WTC11 (cell line): ENCODE measurements around the gene SP110. TPM values are rescaled to one million over a fixed set of nuclear protein-coding genes. Genes with fewer than 3 reads are reported as not detected.

Experiments used
- ATAC-seq: fragments of 200-7000 bp; cut with Tn5 transposase; 2 replicates; pipeline ENCODE4 v1.10.0; 2021; ENCODE audit warnings: mild to moderate bottlenecking, moderate library complexity
- CTCF ChIA-PET: fragments of 300-600 bp; sonication (Branson Sonifier 250); formaldehyde crosslinking; loops from one replicate; lab custom pipeline; 2021; ENCODE audit warnings: antibody characterized with exemption; lab: Charles Lee
- POLR2A ChIA-PET: fragments of 350-600 bp; sonication (Branson Sonifier 250); formaldehyde crosslinking; loops from one replicate; lab custom pipeline; 2021; ENCODE audit warnings: antibody characterized with exemption; lab: Charles Lee
- DNase-seq: peaks from one replicate; pipeline ENCODE4 v3.0.0; 2021; ENCODE audit warnings: low spot score
- H3K27ac Mint-ChIP-seq: 2 replicates; pipeline ENCODE4 v1.8.0; 2021; ENCODE audit warnings: mixed read lengths
- H3K27me3 Mint-ChIP-seq: 2 replicates; pipeline ENCODE4 v1.8.0; 2021; ENCODE audit warnings: low read depth, mild to moderate bottlenecking, moderate library complexity, mixed read lengths
- H3K36me3 Mint-ChIP-seq: 2 replicates; pipeline ENCODE4 v1.8.0; 2021; ENCODE audit warnings: mixed read lengths
- H3K4me1 Mint-ChIP-seq: 2 replicates; pipeline ENCODE4 v1.8.0; 2022; ENCODE audit warnings: mixed read lengths
- H3K4me3 Mint-ChIP-seq: 2 replicates; pipeline ENCODE4 v1.8.0; 2021; ENCODE audit warnings: mild to moderate bottlenecking, moderate library complexity, mixed read lengths
- H3K9me3 Mint-ChIP-seq: 2 replicates; pipeline ENCODE4 v1.8.0; 2021; ENCODE audit warnings: mixed read lengths
- CBFB ChIP-seq: sonication (generic); formaldehyde crosslinking; IDR thresholded peaks from 2 replicates; pipeline ENCODE4 v1.8.1; 2022; ENCODE audit warnings: mild to moderate bottlenecking, low read depth, missing genetic modification reagents
- CREM ChIP-seq: sonication (generic); formaldehyde crosslinking; IDR thresholded peaks from 2 replicates; pipeline ENCODE4 v1.8.1; 2022; ENCODE audit warnings: mild to moderate bottlenecking, missing genetic modification reagents, moderate library complexity
- ELF4 ChIP-seq: sonication (generic); formaldehyde crosslinking; IDR thresholded peaks from 2 replicates; pipeline ENCODE4 v1.8.1; 2022; ENCODE audit warnings: low read depth, mild to moderate bottlenecking, moderate library complexity, missing genetic modification reagents
- EMX1 ChIP-seq: fragments of 250-450 bp; sonication (Bioruptor Pico); IDR thresholded peaks from 2 replicates; pipeline ENCODE4 v1.8.0; 2021; ENCODE audit warnings: mild to moderate bottlenecking
- ESRRA ChIP-seq: sonication (generic); formaldehyde crosslinking; IDR thresholded peaks from 2 replicates; pipeline ENCODE4 v1.8.1; 2022; ENCODE audit warnings: mild to moderate bottlenecking, missing genetic modification reagents, borderline replicate concordance
- ETV6 ChIP-seq: sonication (generic); formaldehyde crosslinking; IDR thresholded peaks from 2 replicates; pipeline ENCODE4 v1.8.1; 2022; ENCODE audit warnings: mild to moderate bottlenecking, missing genetic modification reagents
- MYBL2 ChIP-seq: sonication (generic); formaldehyde crosslinking; IDR thresholded peaks from 2 replicates; pipeline ENCODE4 v1.8.1; 2023; ENCODE audit warnings: mild to moderate bottlenecking, moderate library complexity, missing genetic modification reagents
- NFYB ChIP-seq: sonication (generic); formaldehyde crosslinking; conservative IDR thresholded peaks from 2 replicates; pipeline ENCODE4 v1.8.0; 2022; ENCODE audit warnings: low read depth, missing genetic modification reagents
- NR3C1 ChIP-seq: sonication (generic); formaldehyde crosslinking; conservative IDR thresholded peaks from 2 replicates; pipeline ENCODE4 v1.8.1; 2023; ENCODE audit warnings: low read depth, mild to moderate bottlenecking, missing genetic modification reagents
- PREB ChIP-seq: sonication (generic); formaldehyde crosslinking; IDR thresholded peaks from 2 replicates; pipeline ENCODE4 v1.8.1; 2022; ENCODE audit warnings: mild to moderate bottlenecking, missing genetic modification reagents, moderate library complexity, borderline replicate concordance
- SP1 ChIP-seq: sonication (generic); formaldehyde crosslinking; conservative IDR thresholded peaks from 2 replicates; pipeline ENCODE4 v1.8.1; 2022; ENCODE audit warnings: missing genetic modification reagents
- TEAD1 ChIP-seq: sonication (generic); formaldehyde crosslinking; IDR thresholded peaks from 2 replicates; pipeline ENCODE4 v1.8.0; 2022; ENCODE audit warnings: mild to moderate bottlenecking, missing genetic modification reagents
- USF2 ChIP-seq: sonication (generic); formaldehyde crosslinking; IDR thresholded peaks from 2 replicates; pipeline ENCODE4 v1.8.1; 2023; ENCODE audit warnings: mild to moderate bottlenecking, missing genetic modification reagents, moderate library complexity
- ZNF396 ChIP-seq: fragments of 250-450 bp; sonication (Bioruptor Pico); IDR thresholded peaks from 2 replicates; pipeline ENCODE4 v1.8.0; 2021; ENCODE audit warnings: mild to moderate bottlenecking, moderate library complexity, borderline replicate concordance
- ZNF416 ChIP-seq: fragments of 250-450 bp; sonication (Bioruptor Pico); IDR thresholded peaks from 2 replicates; pipeline ENCODE4 v1.9.0; 2021; ENCODE audit warnings: mild to moderate bottlenecking, inconsistent platforms
- ZNF425 ChIP-seq: fragments of 250-450 bp; sonication (Bioruptor Pico); conservative IDR thresholded peaks from 2 replicates; pipeline ENCODE4 v1.9.0; 2021; ENCODE audit warnings: mild to moderate bottlenecking
- ZNF512 ChIP-seq: sonication (generic); formaldehyde crosslinking; IDR thresholded peaks from 2 replicates; pipeline ENCODE4 v1.8.1; 2022; ENCODE audit warnings: missing genetic modification reagents, borderline replicate concordance
- ZNF671 ChIP-seq: fragments of 250-450 bp; sonication (Bioruptor Pico); IDR thresholded peaks from 2 replicates; pipeline ENCODE4 v1.8.0; 2021; ENCODE audit warnings: mild to moderate bottlenecking
- total RNA-seq: library from RNA; stranded (reverse); gene quantifications from 3 replicates; pipeline ENCODE4 v1.2.3, GENCODE V29; 2021
- TF ChIP-seq, protein P1 (sequence below): sonication (generic); formaldehyde crosslinking; IDR thresholded peaks from 2 replicates; pipeline ENCODE4 v1.8.0; 2022; ENCODE audit warnings: mild to moderate bottlenecking, missing genetic modification reagents
- TF ChIP-seq, protein P2 (sequence below): sonication (generic); formaldehyde crosslinking; IDR thresholded peaks from 2 replicates; pipeline ENCODE4 v1.8.1; 2023; ENCODE audit warnings: mild to moderate bottlenecking, missing genetic modification reagents, moderate library complexity
- TF ChIP-seq, protein P3 (sequence below): sonication (generic); formaldehyde crosslinking; IDR thresholded peaks from 2 replicates; pipeline ENCODE4 v1.8.1; 2022; ENCODE audit warnings: low read depth, missing genetic modification reagents, borderline replicate concordance
- TF ChIP-seq, protein P4 (sequence below): sonication (generic); formaldehyde crosslinking; conservative IDR thresholded peaks from 2 replicates; pipeline ENCODE4 v1.8.1; 2023; ENCODE audit warnings: mild to moderate bottlenecking, low read depth, missing genetic modification reagents, moderate library complexity

The SP110 gene
- total RNA-seq, 1 experiment from 2014 or later: 5.7 TPM

DNA sequence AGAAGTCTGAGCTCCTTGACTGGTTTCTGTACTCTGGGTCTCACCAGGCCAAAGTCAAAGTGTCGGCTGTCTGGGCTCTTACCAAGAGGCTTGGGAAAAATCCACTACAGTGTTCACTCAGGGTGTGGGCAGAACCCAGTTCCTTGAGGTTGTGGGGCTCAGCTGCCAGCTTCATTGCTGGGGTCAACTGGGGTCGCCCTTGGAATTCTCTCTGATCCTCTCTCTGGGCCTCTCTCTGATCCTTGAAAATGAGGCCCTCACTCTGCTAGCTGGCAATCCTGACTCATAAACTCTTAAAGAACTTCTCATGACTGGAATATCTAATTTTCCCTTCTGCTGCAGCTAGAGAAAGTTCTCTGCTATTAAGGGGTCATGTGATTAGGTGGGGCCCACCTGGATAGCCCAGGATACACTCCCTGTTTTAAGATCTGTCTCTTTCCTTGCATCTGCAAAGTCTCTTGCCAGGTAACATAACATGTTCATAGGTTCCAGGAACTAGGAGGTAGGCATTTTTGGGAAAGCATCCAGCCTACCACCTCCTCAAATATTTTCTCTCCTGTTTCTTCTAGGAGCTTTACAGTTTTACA, 66.3 kb downstream of the SP110 start (continued):
- TF ChIP-seq NFYB (no peak), USF2 (CRISPR knock-in tag) (no peak)

- Mint-ChIP-seq H3K27ac (no peak overlapping the region), H3K27me3 (no peaks in the 10 kb centered on the region), H3K9me3 (peaks cover 9% of the 10 kb centered on the region), H3K4me1 (no peaks in the 10 kb centered on the region), H3K36me3 (no peaks in the 10 kb centered on the region), H3K4me3 (no peak overlapping the region)
- TF ChIP-seq ESRRA (CRISPR knock-in tag): no peak
- TF ChIP-seq, protein P1, sequence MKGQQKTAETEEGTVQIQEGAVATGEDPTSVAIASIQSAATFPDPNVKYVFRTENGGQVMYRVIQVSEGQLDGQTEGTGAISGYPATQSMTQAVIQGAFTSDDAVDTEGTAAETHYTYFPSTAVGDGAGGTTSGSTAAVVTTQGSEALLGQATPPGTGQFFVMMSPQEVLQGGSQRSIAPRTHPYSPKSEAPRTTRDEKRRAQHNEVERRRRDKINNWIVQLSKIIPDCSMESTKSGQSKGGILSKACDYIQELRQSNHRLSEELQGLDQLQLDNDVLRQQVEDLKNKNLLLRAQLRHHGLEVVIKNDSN (CRISPR knock-in tag): no peak
- TF ChIP-seq ZNF425: no peak
- no peak for TF ChIP-seq CBFB (CRISPR knock-in tag)
- no peak for TF ChIP-seq NR3C1
- TF ChIP-seq ZNF396 (CRISPR knock-in tag): no peak
- DNase-seq: no peak
- CTCF ChIA-PET: no interaction called here
- no peak for ATAC-seq
- POLR2A ChIA-PET: no interaction called here
Observed at GRCh38 chr2:230152334-230152733, 67.5 kb downstream of the SP110 start.

DNA sequence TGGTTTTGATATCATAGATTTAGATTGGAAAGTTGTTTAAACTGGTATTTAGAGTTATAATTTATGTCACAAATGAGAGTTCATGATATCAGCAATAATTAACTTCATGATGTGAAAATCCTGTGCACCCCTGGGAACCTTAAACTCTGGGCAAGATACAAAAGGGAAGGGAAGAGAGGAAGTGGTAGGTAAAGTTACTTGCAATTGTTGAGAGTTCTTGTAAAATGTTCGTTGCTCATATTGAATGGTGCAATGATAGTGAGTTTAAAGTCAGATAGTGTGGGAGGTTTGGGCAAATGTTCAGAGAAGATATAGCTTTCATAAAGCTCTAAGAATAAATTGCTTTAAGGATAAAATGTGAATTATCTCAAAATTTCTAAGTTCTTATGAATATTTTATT, 75.4 kb downstream of the SP110 start:
- H3K36me3 Mint-ChIP-seq: peaks cover 30% of the 10 kb centered on the region
- H3K4me1 Mint-ChIP-seq: peaks cover 11% of the 10 kb centered on the region
- peaks cover 6% of the 10 kb centered on the region; the same call in 1 of the 2 replicates for H3K27me3 Mint-ChIP-seq
- H3K27ac Mint-ChIP-seq: no peak overlapping the region
- POLR2A ChIA-PET: no interaction called here
- CTCF ChIA-PET: no interaction called here
- no peak for ATAC-seq
- no peak for DNase-seq
- H3K4me3 Mint-ChIP-seq: no peak overlapping the region
- peaks cover 32% of the 10 kb centered on the region for H3K9me3 Mint-ChIP-seq
- TF ChIP-seq ETV6: no peak
- TF ChIP-seq ZNF416: no peak
- TF ChIP-seq TEAD1 (CRISPR knock-in tag): no peak
- TF ChIP-seq ZNF512 (CRISPR knock-in tag): no peak
- no peak for TF ChIP-seq MYBL2 (CRISPR knock-in tag)
- no peak for TF ChIP-seq EMX1 (CRISPR knock-in tag)
- TF ChIP-seq ZNF671 (CRISPR knock-in tag): no peak
- no peak for TF ChIP-seq ELF4
- TF ChIP-seq PREB: no peak
- TF ChIP-seq, protein P2, sequence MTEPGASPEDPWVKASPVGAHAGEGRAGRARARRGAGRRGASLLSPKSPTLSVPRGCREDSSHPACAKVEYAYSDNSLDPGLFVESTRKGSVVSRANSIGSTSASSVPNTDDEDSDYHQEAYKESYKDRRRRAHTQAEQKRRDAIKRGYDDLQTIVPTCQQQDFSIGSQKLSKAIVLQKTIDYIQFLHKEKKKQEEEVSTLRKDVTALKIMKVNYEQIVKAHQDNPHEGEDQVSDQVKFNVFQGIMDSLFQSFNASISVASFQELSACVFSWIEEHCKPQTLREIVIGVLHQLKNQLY: no peak
- TF ChIP-seq ZNF396 (CRISPR knock-in tag): no peak
- TF ChIP-seq CREM (CRISPR knock-in tag): no peak
- TF ChIP-seq NFYB: no peak
- TF ChIP-seq, protein P3, sequence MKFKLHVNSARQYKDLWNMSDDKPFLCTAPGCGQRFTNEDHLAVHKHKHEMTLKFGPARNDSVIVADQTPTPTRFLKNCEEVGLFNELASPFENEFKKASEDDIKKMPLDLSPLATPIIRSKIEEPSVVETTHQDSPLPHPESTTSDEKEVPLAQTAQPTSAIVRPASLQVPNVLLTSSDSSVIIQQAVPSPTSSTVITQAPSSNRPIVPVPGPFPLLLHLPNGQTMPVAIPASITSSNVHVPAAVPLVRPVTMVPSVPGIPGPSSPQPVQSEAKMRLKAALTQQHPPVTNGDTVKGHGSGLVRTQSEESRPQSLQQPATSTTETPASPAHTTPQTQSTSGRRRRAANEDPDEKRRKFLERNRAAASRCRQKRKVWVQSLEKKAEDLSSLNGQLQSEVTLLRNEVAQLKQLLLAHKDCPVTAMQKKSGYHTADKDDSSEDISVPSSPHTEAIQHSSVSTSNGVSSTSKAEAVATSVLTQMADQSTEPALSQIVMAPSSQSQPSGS: no peak
- TF ChIP-seq SP1 (CRISPR knock-in tag): no peak
- TF ChIP-seq, protein P4, sequence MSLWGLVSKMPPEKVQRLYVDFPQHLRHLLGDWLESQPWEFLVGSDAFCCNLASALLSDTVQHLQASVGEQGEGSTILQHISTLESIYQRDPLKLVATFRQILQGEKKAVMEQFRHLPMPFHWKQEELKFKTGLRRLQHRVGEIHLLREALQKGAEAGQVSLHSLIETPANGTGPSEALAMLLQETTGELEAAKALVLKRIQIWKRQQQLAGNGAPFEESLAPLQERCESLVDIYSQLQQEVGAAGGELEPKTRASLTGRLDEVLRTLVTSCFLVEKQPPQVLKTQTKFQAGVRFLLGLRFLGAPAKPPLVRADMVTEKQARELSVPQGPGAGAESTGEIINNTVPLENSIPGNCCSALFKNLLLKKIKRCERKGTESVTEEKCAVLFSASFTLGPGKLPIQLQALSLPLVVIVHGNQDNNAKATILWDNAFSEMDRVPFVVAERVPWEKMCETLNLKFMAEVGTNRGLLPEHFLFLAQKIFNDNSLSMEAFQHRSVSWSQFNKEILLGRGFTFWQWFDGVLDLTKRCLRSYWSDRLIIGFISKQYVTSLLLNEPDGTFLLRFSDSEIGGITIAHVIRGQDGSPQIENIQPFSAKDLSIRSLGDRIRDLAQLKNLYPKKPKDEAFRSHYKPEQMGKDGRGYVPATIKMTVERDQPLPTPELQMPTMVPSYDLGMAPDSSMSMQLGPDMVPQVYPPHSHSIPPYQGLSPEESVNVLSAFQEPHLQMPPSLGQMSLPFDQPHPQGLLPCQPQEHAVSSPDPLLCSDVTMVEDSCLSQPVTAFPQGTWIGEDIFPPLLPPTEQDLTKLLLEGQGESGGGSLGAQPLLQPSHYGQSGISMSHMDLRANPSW (CRISPR knock-in tag): no peak
